SK-N-SH (cell line): ENCODE data around the gene GDPD4. TPM values are rescaled to one million over a fixed set of nuclear protein-coding genes. Genes with fewer than 3 reads are reported as not detected.

Source experiments
- CTCF ChIA-PET: fragments of 300-600, 350-600 bp; formaldehyde crosslinking; extraction: SDS; loops from one replicate; lab custom pipeline; 2021; lab: Yijun Ruan, JAX
- POLR2A ChIA-PET: fragments of 350-600 bp; sonication (Branson Sonifier 250); formaldehyde crosslinking; extraction: SDS; loops from one replicate; lab custom pipeline; 2020; ENCODE audit warnings: antibody characterized with exemption, inconsistent platforms; lab: Yijun Ruan, JAX
- DNase-seq: peaks from one replicate; pipeline ENCODE4 v3.0.0; 2012
- H2AFZ ChIP-seq: fragments of 200-600 bp; sonication (generic); 2 replicates; pipeline ENCODE4 v1.8.1; 2016; ENCODE audit warnings: antibody characterized with exemption, mild to moderate bottlenecking, low read depth
- H3F3A ChIP-seq: fragments of 200-600 bp; sonication (generic); replicated peaks from 2 replicates; pipeline ENCODE3; 2016; ENCODE audit warnings: antibody characterized with exemption, mild to moderate bottlenecking; ENCODE audit not compliant: insufficient read depth
- H3K27ac ChIP-seq, 2 experiments: fragments of 200-500 bp in 1 of 2; fragments of 200-600 bp in 1 of 2; sonication (Bioruptor generic) in 1 of 2; sonication (generic), shearing (Covaris generic) in 1 of 2; 2 replicates each; pipeline versions ENCODE4 v1.5.1 to v1.6.1; 2014 to 2016; ENCODE audit warnings: low read depth in 2 of 2, inconsistent platforms in 1 of 2, low read length in 1 of 2, mild to moderate bottlenecking in 1 of 2, mixed read lengths in 1 of 2
- H3K27me3 ChIP-seq: fragments of 200-600 bp; sonication (generic), shearing (Covaris generic); 2 replicates; pipeline ENCODE4 v1.6.1; 2016; ENCODE audit warnings: mixed run types; ENCODE audit not compliant: insufficient read depth
- H3K36me3 ChIP-seq, 2 experiments: fragments of 200-500 bp in 1 of 2; fragments of 200-600 bp in 1 of 2; sonication (Bioruptor generic) in 1 of 2; sonication (generic) in 1 of 2; replicated peaks in 1 of 2; 2 replicates each; pipeline versions ENCODE3 to v1.5.1; 2014 to 2016; ENCODE audit warnings: low read length in 1 of 2, mild to moderate bottlenecking in 1 of 2; ENCODE audit not compliant: insufficient read depth in 2 of 2, control insufficient read depth in 1 of 2
- H3K4me1 ChIP-seq, 2 experiments: fragments of 200-500 bp in 1 of 2; fragments of 200-600 bp in 1 of 2; sonication (Bioruptor generic) in 1 of 2; sonication (generic), shearing (Covaris generic) in 1 of 2; 2 replicates each; pipeline versions ENCODE4 v1.5.1 to v1.6.1; 2014 to 2016; ENCODE audit warnings: low read depth in 1 of 2, low read length in 1 of 2, mixed run types in 1 of 2; ENCODE audit not compliant: insufficient read depth in 2 of 2, control insufficient read depth in 1 of 2
- H3K4me2 ChIP-seq: fragments of 200-600 bp; sonication (generic), shearing (Covaris generic); 2 replicates; pipeline ENCODE4 v1.6.1; 2017; ENCODE audit warnings: mixed run types
- H3K4me3 ChIP-seq, 2 experiments: fragments of 200-500 bp in 1 of 2; fragments of 200-600 bp in 1 of 2; sonication (Bioruptor generic) in 1 of 2; sonication (generic), shearing (Covaris generic) in 1 of 2; 2 replicates each; pipeline versions ENCODE4 v1.5.1 to v1.8.1; 2014 to 2016; ENCODE audit warnings: low read depth in 2 of 2, inconsistent platforms in 1 of 2, low read length in 1 of 2, mild to moderate bottlenecking in 1 of 2, mixed read lengths in 1 of 2, moderate library complexity in 1 of 2
- H3K79me2 ChIP-seq: fragments of 200-600 bp; sonication (generic); 2 replicates; pipeline ENCODE4 v1.8.1; 2017; ENCODE audit warnings: mild to moderate bottlenecking; ENCODE audit not compliant: insufficient read depth
- H3K9ac ChIP-seq: fragments of 200-600 bp; sonication (generic); 2 replicates; pipeline ENCODE4 v1.6.1; 2017; ENCODE audit warnings: mixed run types
- H3K9me2 ChIP-seq: fragments of 200-600 bp; sonication (generic); 2 replicates; pipeline ENCODE4 v1.6.1; 2017; ENCODE audit warnings: mixed run types
- H3K9me3 ChIP-seq: fragments of 200-600 bp; sonication (generic); 2 replicates; pipeline ENCODE4 v1.6.1; 2017; ENCODE audit warnings: mixed run types, mild to moderate bottlenecking, moderate library complexity
- H4K20me1 ChIP-seq: fragments of 200-600 bp; sonication (generic); 2 replicates; pipeline ENCODE4 v1.6.1; 2017; ENCODE audit warnings: mild to moderate bottlenecking, mixed run types; ENCODE audit not compliant: insufficient read depth
- CHD2 ChIP-seq: fragments of 150-350 bp; IDR thresholded peaks from 2 replicates; pipeline ENCODE4 v1.6.1; 2018; ENCODE audit warnings: low read length; ENCODE audit not compliant: partially characterized antibody
- CTCF ChIP-seq: fragments of 200-600 bp; sonication (generic); IDR thresholded peaks from 2 replicates; pipeline ENCODE4 v1.6.1; 2017; ENCODE audit warnings: antibody characterized with exemption, mild to moderate bottlenecking, moderate library complexity
- GABPA ChIP-seq: IDR thresholded peaks from 2 replicates; pipeline ENCODE4 v1.4.0; 2012; ENCODE audit warnings: low read depth, mild to moderate bottlenecking
- MAX ChIP-seq: IDR thresholded peaks from 2 replicates; pipeline ENCODE4 v1.4.0; 2012; ENCODE audit warnings: low read depth
- MEF2A ChIP-seq: IDR thresholded peaks from 2 replicates; pipeline ENCODE4 v1.4.0; 2012; ENCODE audit warnings: low read depth, borderline replicate concordance
- MXI1 ChIP-seq: IDR thresholded peaks from 2 replicates; pipeline ENCODE4 v1.6.1; 2012; ENCODE audit warnings: mild to moderate bottlenecking, low read depth, low read length, improper control_type of control experiment
- NFIC ChIP-seq: IDR thresholded peaks from 2 replicates; pipeline ENCODE4 v1.4.0; 2012; ENCODE audit warnings: borderline replicate concordance
- PBX3 ChIP-seq: IDR thresholded peaks from 2 replicates; pipeline ENCODE4; 2012
- RAD21 ChIP-seq: IDR thresholded peaks from 2 replicates; pipeline ENCODE4 v1.6.1; 2012; ENCODE audit warnings: mild to moderate bottlenecking, low read length
- RXRA ChIP-seq: IDR thresholded peaks from 2 replicates; pipeline ENCODE4 v1.4.0; 2012; ENCODE audit warnings: low read depth, mild to moderate bottlenecking, borderline replicate concordance
- TCF12 ChIP-seq: IDR thresholded peaks from 2 replicates; pipeline ENCODE4 v1.4.0; 2012
- TEAD4 ChIP-seq: IDR thresholded peaks from 2 replicates; pipeline ENCODE4 v1.4.0; 2012; ENCODE audit warnings: mild to moderate bottlenecking, borderline replicate concordance; ENCODE audit not compliant: insufficient read depth
- USF2 ChIP-seq: fragments of 150-350 bp; IDR thresholded peaks from 2 replicates; pipeline ENCODE4 v1.6.1; 2017; ENCODE audit warnings: antibody characterized with exemption, low read length, low read depth, borderline replicate concordance
- YY1 ChIP-seq: IDR thresholded peaks from 2 replicates; pipeline ENCODE4 v1.4.0; 2012; ENCODE audit warnings: low read depth, mild to moderate bottlenecking
- ZBTB33 ChIP-seq: IDR thresholded peaks from 2 replicates; pipeline ENCODE4 v1.4.0; 2012; ENCODE audit warnings: low read depth, borderline replicate concordance
- WGBS: methylation state at CpG from one replicate; pipeline ENCODE4 v1.1.6; 2017; ENCODE audit warnings: low lambda C conversion rate; 5-methylcytosine and 5-hydroxymethylcytosine counted together
- polyA plus RNA-seq, 3 experiments: library from polyadenylated mRNA; depleted of rRNA; stranded (reverse); fragments of >200 nt; gene quantifications; 2 replicates each; pipeline ENCODE4 v1.2.3, GENCODE V29; 2012

The GDPD4 gene
- polyA plus RNA-seq, 1 of the 3 experiments (the other 2 are of a cell fraction), result not detected

- TF ChIP-seq GABPA, result no peak
- no peak for TF ChIP-seq CHD2
- no peak for TF ChIP-seq TEAD4
Observed at GRCh38 chr11:77311701-77312100, 10.2 kb upstream of the GDPD4 start (continued).

- 68% methylated on average over 5 of the region's 5 CpGs for whole genome bisulfite sequencing
- no peak for DNase-seq
Observed at GRCh38 chr11:77310721-77311120, 9.2 kb upstream of the GDPD4 start.

GRCh38 chr11:77309401-77310085 lies 8.1 kb upstream of the GDPD4 start:
- H3K27ac ChIP-seq, result no peak overlapping the region
- no peak overlapping the region for H2AFZ ChIP-seq
- TF ChIP-seq RXRA, result no peak
- TF ChIP-seq MAX, result no peak
- TF ChIP-seq PBX3, result no peak
- TF ChIP-seq YY1, result no peak
- no peak for TF ChIP-seq TCF12
- TF ChIP-seq MEF2A, result no peak
- no peak for TF ChIP-seq RAD21
- TF ChIP-seq ZBTB33, result no peak
- TF ChIP-seq CTCF, result no peak
- TF ChIP-seq USF2, result no peak
- no peak for TF ChIP-seq TEAD4

More at GRCh38 chr11:77310721-77311120, 9.2 kb upstream of the GDPD4 start:
- H3K9ac ChIP-seq, result no peak overlapping the region
- no peaks in the 10 kb centered on the region for H3K9me2 ChIP-seq
- H3K27me3 ChIP-seq, result no peaks in the 10 kb centered on the region
- CTCF ChIA-PET, result no interaction called here
- no peak overlapping the region for H3K4me2 ChIP-seq
- no peaks in the 10 kb centered on the region for H3K4me1 ChIP-seq
- H3K9me3 ChIP-seq, result no peaks in the 10 kb centered on the region
- H3K79me2 ChIP-seq, result no peaks in the 10 kb centered on the region
- no peak overlapping the region for H3K4me3 ChIP-seq
- no peaks in the 10 kb centered on the region for H3F3A ChIP-seq
- no peaks in the 10 kb centered on the region for H4K20me1 ChIP-seq
- no peak overlapping the region for H2AFZ ChIP-seq
- no peak overlapping the region for H3K27ac ChIP-seq
- POLR2A ChIA-PET, result no interaction called here
- no peak for TF ChIP-seq YY1
- no peak for TF ChIP-seq PBX3
- no peak for TF ChIP-seq MXI1
- no peak for TF ChIP-seq NFIC
- no peak for TF ChIP-seq TCF12
- no peaks in the 10 kb centered on the region for H3K36me3 ChIP-seq

More at GRCh38 chr11:77309401-77310085, 8.1 kb upstream of the GDPD4 start:
- Histone ChIP-seq H3K4me3 (no peak overlapping the region), H3K9ac (no peak overlapping the region), H3K36me3 (no peaks in the 10 kb centered on the region), H3K79me2 (no peaks in the 10 kb centered on the region), H3K9me2 (no peaks in the 10 kb centered on the region), H3K4me1 (no peaks in the 10 kb centered on the region), H3K9me3 (no peaks in the 10 kb centered on the region), H3F3A (no peaks in the 10 kb centered on the region), H3K4me2 (no peak overlapping the region), H3K27me3 (no peaks in the 10 kb centered on the region), H4K20me1 (no peaks in the 10 kb centered on the region)
- ChIA-PET POLR2A (no interaction called here), CTCF (no interaction called here)
- 92% methylated on average over 5 of the region's 5 CpGs for WGBS
- no peak for DNase-seq
